SK-N-MC (cell line): ENCODE results near the gene EPS15.

ENCODE experiments used
- EZH2 ChIP-seq: fragments of 200-600 bp; sonication (generic); IDR thresholded peaks from one replicate; pipeline ENCODE4 v1.6.1; 2017; ENCODE audit warnings: antibody characterized with exemption
- FOXP2 ChIP-seq: optimal IDR thresholded peaks from 2 replicates; pipeline ENCODE3; 2011; ENCODE audit warnings: mild to moderate bottlenecking, moderate library complexity; ENCODE audit not compliant: insufficient read depth; ENCODE audit errors: extremely low read length, control extremely low read depth
- POLR2AphosphoS5 ChIP-seq: IDR thresholded peaks from 2 replicates; pipeline ENCODE4 v1.6.1; 2012; ENCODE audit warnings: mild to moderate bottlenecking, low read depth, low read length, borderline replicate concordance

DNA sequence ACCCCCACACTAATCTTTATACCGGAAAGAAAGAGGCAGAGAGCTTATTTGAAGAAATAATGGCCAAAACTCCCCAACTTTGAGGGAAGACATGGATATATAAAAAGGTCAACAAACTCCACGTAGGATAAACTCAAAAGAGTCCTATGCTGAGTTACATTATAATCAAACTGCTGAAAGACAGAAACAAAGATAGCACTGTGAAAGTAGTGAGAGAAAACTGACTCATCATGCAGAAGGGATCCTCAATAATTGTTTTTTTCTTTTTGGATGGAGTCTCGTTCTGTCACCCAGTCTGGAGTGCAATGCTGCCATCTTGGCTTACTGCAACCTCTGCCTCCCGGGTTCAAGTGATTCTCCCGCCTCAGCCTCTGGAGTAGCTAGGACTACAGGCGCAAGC lies 140.2 kb downstream of the EPS15 start:
- TF ChIP-seq EZH2, result no peak
- no peak for TF ChIP-seq POLR2AphosphoS5
- TF ChIP-seq FOXP2, result no peak
